ENCODE results near the gene MDFI.

MDFI gene

DNA sequence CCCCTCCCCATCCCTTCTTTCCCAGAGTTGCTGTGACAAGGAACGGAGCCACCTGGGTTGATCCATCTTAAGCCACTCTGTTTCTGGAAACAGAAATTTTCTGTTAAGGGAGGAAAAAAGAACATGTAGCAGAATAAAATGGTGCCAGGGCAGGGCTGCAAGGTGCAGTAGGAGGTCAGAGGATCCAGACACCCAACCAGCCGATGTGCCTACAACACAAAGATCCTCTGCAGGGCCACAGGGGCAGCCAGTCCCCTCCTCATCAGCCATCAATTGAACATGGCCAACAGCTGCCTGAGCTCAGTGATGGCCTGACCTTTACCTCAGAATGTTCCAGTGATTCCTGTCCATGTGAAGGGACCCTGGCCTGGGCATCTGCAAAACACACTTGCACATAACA lies 11.9 kb downstream of the MDFI start:
- TF ChIP-seq, protein P1, sequence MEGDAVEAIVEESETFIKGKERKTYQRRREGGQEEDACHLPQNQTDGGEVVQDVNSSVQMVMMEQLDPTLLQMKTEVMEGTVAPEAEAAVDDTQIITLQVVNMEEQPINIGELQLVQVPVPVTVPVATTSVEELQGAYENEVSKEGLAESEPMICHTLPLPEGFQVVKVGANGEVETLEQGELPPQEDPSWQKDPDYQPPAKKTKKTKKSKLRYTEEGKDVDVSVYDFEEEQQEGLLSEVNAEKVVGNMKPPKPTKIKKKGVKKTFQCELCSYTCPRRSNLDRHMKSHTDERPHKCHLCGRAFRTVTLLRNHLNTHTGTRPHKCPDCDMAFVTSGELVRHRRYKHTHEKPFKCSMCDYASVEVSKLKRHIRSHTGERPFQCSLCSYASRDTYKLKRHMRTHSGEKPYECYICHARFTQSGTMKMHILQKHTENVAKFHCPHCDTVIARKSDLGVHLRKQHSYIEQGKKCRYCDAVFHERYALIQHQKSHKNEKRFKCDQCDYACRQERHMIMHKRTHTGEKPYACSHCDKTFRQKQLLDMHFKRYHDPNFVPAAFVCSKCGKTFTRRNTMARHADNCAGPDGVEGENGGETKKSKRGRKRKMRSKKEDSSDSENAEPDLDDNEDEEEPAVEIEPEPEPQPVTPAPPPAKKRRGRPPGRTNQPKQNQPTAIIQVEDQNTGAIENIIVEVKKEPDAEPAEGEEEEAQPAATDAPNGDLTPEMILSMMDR (IDR thresholded peaks at IDR 0.05; ENCODE audit: unreplicated experiment in 3 of 3), result no peak
- Mint-ChIP-seq H3K4me1 (peaks cover 72% of the 10 kb centered on the region), H3K4me3 (no peak overlapping the region), H3K27ac (no peak overlapping the region), H3K9me3 (no peaks in the 10 kb centered on the region), H3K27me3 (ENCODE audit: low read depth) (peaks cover 3% of the 10 kb centered on the region), H3K36me3 (ENCODE audit: low read depth) (peaks cover 54% of the 10 kb centered on the region)

- Mint-ChIP-seq H3K4me3 (no peak overlapping the region), H3K9me3 (no peaks in the 10 kb centered on the region), H3K27ac (peak overlapping the region; percentile 59 to 87 (median 62)), H3K27me3 (ENCODE audit: low read depth) (no peaks in the 10 kb centered on the region), H3K4me1 (peaks cover 72% of the 10 kb centered on the region), H3K36me3 (ENCODE audit: low read depth) (peaks cover 45% of the 10 kb centered on the region)
- TF ChIP-seq, protein P1 (IDR thresholded peaks at IDR 0.05; ENCODE audit: unreplicated experiment in 3 of 3), result no peak
These were observed 13.1 kb downstream of the MDFI start for GRCh38 chr6:41651246-41651961.

DNA sequence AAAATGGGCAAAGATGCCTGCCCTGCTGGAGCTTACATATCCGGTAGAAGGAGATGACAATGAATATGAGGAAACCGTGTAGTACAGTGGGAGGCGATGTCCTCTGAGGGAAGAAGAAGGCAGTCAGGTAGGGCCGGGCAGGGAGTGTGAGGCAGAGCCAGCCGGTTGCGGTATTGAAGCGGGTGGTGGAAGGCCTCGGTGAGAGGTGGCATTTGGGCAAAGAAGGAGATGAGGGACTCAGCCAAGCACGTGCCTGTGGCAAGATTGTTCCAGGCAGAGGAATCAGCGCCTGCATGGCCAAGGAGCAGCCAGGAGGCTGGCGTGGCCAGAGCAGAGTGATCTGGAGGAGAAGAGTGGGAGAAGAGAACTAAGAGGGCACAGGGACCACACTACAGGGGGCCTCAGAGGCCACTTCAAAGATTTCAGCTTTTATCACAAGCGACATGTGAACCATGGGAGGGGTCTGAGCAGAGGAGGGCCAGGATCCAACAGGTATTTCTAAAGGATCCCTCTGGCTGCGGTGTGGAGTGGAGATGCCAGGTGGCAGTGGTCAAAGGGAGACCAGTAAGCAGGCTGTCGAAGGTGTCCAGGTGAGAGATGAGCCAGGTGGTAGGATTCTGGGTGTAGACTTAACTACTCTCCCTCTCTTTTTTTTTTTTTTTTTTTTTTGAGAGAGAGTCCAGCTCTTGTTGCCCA lies 13.8 kb downstream of the MDFI start:
- Mint-ChIP-seq H3K27me3 (ENCODE audit: low read depth) (no peaks in the 10 kb centered on the region), H3K27ac (peak overlapping the region; percentile 59 to 87 (median 62)), H3K36me3 (ENCODE audit: low read depth) (peaks cover 39% of the 10 kb centered on the region), H3K9me3 (no peaks in the 10 kb centered on the region), H3K4me1 (peaks cover 72% of the 10 kb centered on the region), H3K4me3 (no peak overlapping the region)
- TF ChIP-seq, protein P1 (IDR thresholded peaks at IDR 0.05; ENCODE audit: unreplicated experiment in 3 of 3), result no peak

DNA sequence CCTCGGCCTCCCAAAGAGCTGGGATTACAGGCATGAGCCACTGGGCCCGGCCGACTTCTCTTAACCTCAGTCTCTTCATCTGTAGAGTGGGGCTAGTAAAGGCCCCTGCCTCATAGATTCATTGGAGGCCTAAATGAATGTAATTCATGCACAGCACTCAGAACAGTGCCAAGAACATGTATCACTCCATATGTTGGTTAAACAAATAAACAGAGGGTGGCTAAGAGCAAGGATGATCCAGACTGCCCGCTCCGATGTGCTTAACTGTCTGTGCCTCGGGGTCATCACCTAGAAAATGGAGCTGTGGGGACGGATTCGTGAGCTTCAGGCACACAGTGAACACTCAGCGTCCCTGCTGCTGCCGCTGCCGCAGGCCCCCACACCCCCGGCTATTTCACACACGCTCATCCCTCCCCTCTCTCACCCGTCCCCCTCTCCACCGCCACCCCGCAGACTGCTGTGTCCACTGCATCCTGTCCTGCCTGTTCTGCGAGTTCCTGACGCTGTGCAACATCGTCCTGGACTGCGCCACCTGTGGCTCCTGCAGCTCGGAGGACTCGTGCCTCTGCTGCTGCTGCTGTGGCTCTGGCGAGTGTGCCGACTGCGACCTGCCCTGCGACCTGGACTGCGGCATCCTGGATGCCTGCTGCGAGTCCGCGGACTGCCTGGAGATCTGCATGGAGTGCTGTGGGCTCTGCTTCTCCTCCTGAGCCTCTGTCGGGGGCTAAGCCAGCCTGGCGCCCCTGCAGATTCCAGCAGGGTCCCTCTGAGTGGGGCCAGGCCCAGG lies 14.8 kb downstream of the MDFI start:
- peaks cover 36% of the 10 kb centered on the region for H3K36me3 Mint-ChIP-seq (ENCODE audit: low read depth)
- H3K9me3 Mint-ChIP-seq, result no peaks in the 10 kb centered on the region
- peaks cover 78% of the 10 kb centered on the region for H3K4me1 Mint-ChIP-seq
- H3K27ac Mint-ChIP-seq, result peak overlapping the region; percentile 59 to 94 (median 87)
- H3K4me3 Mint-ChIP-seq, result peak overlapping the region in 1 of 3 experiments; percentile 29
- no peaks in the 10 kb centered on the region for H3K27me3 Mint-ChIP-seq (ENCODE audit: low read depth)
- TF ChIP-seq, protein P1 (IDR thresholded peaks at IDR 0.05; ENCODE audit: unreplicated experiment in 3 of 3), result no peak

DNA sequence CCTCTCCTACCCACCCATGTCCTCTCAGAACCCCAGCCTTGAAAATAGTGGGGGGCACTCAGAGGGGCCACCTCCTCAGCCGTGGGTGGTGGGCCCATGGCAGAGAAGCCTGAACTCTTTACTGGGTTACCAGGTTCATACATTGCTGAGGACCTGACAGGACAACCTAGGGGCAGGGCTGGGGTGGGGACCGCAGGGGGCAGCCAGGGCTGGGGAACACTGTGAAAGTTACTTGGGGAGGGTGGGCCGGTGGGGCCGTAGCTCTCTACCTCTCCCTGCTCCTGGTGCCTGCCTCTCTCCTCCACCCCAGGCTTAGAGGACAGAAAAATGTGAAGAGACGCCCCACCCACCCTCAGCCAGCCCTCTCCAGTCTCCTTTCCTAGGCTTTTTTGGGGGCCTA lies 15.4 kb downstream of the MDFI start:
- Mint-ChIP-seq H3K36me3 (ENCODE audit: low read depth) (peaks cover 31% of the 10 kb centered on the region), H3K9me3 (no peaks in the 10 kb centered on the region), H3K27ac (peak overlapping the region in 2 of 3 experiments; percentile 89 to 94), H3K4me3 (no peak overlapping the region), H3K27me3 (ENCODE audit: low read depth) (peaks cover 6% of the 10 kb centered on the region), H3K4me1 (peaks cover 78% of the 10 kb centered on the region)
- TF ChIP-seq, protein P1 (IDR thresholded peaks at IDR 0.05; ENCODE audit: unreplicated experiment in 3 of 3), result no peak

All from nephron (organoid).